ENCODE data around the gene DMBT1.

The DMBT1 gene

DNA sequence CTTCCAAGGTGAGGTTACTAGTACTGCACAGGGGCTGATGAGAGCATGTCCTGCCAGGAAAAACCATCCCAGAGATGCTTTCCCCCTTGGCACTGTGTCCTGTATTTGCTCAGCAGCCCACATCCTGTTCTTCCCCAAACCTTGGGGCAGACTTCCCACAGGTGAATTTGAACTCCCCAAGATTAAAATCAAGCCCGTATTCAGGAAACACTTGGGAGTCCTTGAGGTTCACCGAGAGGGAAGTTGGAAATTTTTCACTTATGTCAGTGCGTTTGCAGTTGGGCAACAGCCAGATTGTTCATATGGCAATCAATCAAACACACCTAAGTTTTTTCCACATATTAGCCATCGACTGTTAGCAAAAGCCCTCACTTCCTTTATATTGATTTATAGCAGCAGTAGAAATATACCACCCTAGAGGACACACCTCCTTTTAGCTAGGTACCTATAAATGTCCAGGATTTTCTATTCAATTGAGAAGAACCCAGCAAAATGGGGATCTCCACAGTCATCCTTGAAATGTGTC lies at the start of gene DMBT1:
Gene DMBT1, plus strand, starts transcription at position 476 of the 526 bp plus-strand sequence. Its CDS starts 17 bp downstream, at position 493.
- DNase-seq (ENCODE audit: low spot score), result no peak

DNA sequence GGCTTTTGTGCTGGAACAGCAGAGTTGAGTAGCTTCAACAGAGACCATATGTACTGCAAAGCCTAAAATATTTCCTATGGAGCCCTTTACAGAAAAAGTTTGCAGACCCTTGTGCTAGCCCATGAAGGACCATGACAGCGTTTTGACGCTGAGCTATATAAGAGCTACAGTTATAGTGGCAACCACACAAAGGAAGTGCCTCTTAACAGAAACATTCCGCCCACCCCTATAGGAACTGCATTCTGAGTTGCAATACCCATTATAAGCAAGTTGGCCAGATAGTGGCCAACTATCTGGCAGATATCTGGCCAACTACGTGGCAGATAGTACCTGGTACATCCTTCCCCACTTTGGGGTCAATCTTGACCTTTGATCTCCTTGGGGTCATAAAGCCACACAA lies 47.5 kb upstream of the DMBT1 start:
- DNase-seq (ENCODE audit: low spot score), result no peak

DNA sequence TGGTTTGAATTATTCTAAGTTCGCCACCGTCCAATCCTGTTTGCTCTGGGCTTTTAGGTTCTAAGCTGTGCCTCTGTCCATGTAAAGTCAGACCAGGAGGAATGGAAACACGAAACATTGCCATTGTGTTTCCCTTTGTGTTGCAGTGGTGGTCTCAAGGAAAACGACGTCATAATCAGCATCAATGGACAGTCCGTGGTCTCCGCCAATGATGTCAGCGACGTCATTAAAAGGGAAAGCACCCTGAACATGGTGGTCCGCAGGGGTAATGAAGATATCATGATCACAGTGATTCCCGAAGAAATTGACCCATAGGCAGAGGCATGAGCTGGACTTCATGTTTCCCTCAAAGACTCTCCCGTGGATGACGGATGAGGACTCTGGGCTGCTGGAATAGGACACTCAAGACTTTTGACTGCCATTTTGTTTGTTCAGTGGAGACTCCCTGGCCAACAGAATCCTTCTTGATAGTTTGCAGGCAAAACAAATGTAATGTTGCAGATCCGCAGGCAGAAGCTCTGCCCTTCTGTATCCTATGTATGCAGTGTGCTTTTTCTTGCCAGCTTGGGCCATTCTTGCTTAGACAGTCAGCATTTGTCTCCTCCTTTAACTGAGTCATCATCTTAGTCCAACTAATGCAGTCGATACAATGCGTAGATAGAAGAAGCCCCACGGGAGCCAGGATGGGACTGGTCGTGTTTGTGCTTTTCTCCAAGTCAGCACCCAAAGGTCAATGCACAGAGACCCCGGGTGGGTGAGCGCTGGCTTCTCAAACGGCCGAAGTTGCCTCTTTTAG lies 46.3 kb upstream of the DMBT1 start:
- no peak for DNase-seq (ENCODE audit: low spot score)

DNA sequence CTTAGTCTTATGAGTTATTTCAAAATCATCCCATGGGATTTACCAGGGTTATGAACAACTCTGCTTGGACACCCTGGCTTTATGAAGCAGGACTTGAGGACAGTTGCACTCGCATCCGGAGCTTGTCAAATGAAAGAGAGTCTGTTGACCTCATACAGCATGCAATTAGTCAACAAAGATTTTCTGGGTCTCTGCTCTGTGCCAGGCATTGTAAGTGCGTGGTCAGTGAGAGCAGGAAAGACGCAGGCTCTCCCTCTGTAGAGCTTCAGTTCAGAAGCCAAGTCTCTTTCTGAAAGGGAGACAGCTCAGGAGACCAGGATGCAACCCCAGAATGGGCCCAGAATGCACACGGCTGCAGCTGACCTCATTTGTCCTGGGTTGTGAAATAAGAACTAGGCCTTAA lies 45.5 kb upstream of the DMBT1 start:
- no peak for DNase-seq (ENCODE audit: low spot score)

DNA sequence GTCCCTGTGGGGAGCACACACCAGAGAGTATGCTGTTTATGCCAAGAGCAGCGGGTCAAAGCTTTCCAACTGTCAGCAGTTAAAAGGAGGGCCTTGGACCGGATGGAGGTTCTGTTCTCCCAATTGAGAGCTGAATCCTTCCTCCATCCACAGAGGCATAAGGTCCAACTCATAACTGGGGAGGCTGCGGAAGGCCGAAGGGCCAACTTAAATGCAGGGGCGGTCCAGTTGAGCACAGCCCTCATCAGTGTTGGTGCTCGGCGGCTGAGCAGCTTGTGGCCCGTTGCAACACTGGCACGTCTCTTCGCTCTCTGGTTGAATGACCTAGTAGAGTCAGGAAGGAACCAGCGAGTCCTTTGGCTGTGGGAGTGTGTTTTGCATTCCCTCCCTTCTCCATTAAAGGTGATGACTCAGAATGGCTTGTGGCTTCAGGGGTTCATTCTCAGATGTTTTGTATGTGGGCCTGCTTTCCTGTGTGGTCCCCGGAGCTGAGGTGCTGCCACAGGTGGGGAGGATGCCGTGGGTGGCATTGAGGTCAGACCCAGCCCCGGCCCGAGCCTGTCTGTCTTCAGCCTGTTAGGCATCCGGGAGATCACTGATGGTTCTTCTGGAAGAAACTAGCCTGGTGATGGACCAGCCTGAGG lies 44.8 kb upstream of the DMBT1 start:
- DNase-seq (ENCODE audit: low spot score), result no peak

DNA sequence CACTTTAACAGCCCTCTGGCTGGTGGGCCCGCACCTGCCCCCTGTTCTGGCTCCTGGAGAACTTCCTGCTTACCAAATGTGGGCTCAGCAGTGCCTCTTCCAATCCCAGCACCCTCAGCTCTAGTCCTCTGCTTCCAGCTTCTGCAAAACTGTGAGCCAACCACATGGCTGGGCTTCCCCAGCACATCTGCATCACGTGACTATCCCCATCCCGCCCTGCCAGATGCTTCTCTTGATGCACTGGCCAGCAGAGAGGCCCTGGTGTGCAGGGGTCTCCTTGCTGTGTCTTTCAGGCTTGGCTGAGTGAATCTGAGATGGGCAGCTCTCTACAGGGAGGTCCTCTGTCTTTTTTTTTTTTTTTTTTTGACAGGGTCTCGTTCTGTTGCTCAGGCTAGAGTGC lies 43.8 kb upstream of the DMBT1 start:
- no peak for DNase-seq (ENCODE audit: low spot score)

DNA sequence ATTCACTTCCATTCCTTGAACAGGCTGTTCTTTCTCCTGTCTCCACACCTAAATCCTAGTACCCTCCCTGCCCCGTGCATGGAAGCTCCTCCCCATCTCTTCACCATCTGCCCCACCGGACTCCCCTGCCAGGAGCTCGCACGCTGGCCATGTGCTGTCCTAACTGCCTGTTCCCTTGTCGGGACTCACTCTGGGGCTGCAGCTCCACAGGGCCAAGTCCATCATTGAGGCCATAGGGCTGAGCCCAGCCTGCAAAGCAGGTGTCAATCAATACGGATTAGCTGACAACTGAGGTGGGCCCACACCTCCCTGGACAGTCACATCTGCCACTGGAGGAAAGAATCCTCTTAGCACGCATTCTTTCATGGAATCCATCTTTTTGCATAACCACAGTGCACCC lies 41.4 kb upstream of the DMBT1 start:
- DNase-seq (ENCODE audit: low spot score), result no peak

DNA sequence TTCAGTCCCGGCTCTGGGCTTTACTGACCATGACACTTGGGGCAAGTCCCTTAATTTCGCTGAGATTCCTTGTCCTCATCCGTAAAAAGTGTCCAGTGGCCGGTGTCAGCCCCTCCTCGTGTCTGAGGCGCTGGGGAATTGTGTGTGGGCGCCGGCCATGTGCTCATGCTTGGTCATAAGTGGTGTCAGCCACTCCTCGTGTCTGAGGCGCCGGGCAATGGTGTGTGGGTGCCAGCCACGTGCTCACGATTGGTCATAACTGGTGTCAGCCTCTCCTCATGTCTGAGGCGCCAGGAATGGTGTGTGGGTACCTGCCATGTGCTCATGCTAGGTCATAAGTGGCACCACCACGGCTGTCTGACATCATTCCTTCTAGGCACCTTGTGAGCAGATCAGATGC lies 40.7 kb upstream of the DMBT1 start:
- DNase-seq (ENCODE audit: low spot score), result no peak

DNA sequence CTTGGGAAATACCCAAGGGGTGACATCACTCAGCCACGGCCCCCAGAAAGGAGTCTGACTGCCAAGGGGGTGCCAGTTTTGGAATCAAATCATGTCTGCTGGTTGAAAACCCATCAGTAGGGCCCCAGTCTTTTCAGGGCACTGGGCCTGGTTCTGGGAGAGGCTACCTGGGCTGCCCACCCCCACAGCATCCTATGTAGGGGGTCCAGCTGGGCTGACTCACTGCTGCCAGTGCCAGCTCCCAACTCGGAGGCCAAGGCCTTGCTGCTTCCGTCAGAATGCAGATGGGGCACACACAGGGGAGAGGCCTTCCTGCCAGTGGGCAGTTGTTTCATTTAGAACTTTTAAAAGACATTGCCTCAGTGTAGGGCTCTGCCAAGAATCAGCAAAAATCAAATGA lies 39.5 kb upstream of the DMBT1 start:
- DNase-seq (ENCODE audit: low spot score), result no peak

DNA sequence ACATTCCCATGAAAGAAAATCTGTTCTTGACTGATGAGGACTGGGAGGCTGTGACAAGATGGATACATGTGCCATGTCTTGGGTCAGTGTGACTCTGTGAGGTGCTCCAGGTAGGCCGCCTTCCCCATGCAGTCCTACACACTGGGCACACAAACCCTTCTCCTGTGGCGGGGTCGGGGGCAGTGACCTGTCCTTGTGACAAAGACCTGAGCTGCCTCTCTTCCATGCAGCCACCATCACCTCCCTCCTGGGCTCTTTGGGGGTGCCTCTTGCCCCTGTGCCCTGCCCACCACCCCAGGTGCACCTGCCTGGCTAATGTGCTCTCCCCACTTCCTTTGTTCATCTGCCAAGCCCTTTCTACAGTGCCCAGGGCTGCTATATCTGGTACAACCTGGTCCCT lies 35.7 kb upstream of the DMBT1 start:
- DNase-seq (ENCODE audit: low spot score), result no peak

DNA sequence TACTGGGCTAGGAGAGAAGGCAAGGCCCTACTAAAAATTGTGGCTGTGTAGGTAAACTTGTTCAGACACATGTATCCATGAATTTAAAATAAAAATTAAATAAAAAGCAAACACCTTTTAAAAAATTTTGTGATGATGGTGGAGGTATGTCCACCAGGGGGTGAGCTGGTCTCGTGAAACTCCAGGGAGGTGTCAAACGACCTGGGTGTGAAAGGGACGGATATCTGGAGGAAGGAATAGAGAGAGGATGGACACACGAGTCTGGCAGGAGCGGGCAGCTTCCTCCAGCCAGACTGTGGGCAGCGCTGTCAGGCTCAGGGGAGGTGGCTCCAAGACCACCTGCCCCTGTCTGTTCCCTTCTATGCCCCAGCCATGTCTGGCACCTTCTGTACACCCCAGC lies 34.8 kb upstream of the DMBT1 start:
- DNase-seq (ENCODE audit: low spot score), result no peak

DNA sequence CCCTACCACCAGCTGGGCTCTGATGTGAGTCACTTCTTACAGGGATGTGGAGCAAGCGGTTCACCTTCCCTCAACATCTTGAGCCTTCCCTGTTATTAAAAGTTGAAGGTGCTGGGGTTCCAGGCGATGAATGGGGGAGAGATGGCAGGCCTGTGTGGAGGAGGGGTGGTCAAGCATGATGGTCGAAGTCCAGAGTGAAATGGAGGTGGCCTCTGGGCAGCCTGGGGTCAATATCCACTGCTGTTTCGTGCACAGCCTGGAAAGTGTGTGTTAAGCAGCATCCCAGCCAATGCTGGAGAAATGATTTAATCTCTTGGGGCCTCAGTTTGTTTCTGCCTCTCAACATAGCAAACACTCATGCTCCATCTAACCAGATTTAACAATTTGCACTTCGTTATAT lies 33.7 kb upstream of the DMBT1 start:
- DNase-seq (ENCODE audit: low spot score), result no peak

DNA sequence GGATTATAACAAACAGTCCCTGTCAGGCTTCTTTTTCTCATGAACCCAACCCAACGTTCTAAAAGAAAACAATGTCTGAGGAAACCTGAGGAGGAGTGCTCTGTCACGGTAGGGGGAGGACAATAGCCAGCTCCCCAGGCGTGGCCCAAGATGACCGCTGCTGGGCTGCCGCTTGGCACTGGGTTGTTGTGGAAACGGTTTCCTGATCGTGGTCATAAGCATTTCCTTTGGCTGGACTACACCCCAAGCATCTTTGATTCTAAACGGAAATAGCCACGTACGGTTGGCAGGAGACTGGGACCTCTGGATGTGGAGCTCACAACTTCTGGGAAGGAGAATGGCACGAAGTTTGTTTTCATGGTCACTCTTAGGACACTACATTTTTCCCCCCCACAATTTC lies 30.4 kb upstream of the DMBT1 start:
- no peak for DNase-seq (ENCODE audit: low spot score)

DNA sequence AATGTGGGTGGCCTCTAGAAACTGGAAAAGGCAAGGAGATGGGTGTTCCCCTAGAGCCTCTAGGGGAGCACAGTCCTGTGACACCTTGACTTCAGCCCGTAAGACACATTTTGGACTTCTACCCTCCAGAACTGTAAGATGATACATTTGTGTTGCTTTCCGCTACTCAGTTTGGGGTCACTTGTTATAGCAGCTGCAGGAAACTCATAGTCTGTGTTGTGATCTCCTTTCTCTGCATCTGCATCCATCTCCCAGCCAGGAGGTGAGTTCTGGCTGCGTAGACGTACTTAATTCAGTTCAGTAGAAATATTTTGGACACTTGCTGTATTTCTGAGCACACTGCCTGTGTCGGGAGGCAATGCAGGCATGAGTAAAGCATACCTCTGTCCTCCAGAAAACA lies 29.3 kb upstream of the DMBT1 start:
- DNase-seq (ENCODE audit: low spot score), result no peak

DNA sequence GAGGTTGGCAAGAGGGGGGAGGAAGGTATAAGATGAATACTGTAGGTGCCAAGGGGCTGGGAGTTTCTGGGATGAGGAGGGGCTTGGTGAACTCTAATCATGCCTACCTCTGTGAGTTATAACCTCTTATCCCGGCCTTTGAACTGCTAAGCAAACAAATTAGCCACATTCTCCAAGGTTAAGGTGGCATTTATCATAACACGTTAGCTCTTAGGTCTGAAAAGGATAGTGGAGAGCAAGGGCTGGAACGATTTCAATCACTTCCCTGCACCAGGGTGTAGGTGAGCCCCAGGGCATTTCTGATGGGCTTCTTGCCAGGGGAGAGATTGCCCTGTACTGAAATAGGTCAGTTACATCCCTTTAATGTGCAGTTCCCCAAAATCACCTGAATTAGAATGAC lies 28.6 kb upstream of the DMBT1 start:
- no peak for DNase-seq (ENCODE audit: low spot score)

DNA sequence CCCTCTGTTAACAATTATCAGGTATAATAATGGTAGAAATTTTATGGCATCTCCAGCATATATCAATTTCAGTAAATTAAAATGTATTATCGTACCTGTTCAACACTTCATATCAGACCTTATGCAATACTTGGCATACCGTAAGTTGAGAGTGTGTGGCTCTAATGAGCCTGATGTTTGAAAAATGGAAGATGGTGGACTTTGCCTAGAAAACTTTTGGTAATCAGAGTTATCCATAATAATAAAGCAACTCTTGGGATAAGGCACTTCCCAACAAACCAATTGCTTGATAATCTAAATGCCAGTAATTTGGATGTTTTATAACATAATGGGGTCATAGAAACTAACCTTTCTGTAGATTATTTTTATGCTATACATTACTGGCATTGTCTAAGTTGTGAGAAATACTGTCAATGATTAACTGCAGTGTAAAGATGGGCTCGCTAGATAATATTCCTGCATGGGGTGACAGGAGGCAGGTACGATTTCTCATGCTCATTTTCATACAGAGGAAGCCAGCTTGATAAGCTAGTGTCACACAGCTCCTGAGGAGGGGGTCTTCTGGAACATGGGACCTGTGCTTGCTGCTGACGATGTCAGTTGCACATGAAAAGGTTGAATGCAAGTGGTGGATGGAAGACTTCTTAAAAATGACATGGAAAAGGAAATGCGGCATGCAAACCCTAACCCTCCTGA lies 27.8 kb upstream of the DMBT1 start:
- no peak for DNase-seq (ENCODE audit: low spot score)

DNA sequence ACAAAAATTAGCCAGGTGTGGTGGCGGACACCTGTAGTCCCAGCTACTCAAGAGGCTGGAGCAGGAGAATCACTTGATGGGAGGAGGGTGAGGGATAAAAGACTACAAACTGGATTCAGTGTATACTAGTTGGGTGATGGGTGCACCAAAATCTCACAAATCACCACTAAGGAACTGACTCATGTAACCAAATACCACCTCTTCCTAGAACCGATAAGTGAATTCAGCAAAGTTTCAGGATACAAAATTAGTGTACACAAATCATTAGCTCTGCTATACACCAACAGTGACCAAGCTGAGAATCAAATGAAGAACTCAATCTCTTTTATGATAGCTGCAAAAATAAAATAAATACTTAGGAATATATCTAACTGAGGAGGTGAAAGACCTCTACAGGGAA lies 23.0 kb upstream of the DMBT1 start:
- no peak for DNase-seq (ENCODE audit: low spot score)

DNA sequence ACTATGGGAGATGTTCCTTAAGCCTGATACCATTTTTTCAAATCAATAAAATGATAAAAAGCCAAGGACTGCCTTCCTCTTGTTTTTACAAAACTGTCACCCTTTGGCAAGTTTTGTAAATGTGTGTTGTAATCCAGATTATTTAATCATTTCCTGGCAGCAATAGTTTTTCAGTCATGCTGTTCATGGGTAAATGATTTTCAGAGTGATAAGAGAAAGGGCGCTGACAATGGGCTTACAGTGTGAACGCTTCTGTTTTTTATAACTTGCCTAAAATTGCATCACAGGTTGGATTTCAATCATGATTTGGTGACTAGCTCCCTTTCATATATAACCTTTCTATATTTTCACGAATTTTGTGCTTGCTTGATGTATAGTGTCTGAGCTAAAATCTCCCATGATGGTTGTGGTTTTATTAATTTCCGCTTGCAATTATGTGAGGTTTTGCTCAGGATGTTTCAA lies 19.0 kb upstream of the DMBT1 start:
- no peak for DNase-seq (ENCODE audit: low spot score)

DNA sequence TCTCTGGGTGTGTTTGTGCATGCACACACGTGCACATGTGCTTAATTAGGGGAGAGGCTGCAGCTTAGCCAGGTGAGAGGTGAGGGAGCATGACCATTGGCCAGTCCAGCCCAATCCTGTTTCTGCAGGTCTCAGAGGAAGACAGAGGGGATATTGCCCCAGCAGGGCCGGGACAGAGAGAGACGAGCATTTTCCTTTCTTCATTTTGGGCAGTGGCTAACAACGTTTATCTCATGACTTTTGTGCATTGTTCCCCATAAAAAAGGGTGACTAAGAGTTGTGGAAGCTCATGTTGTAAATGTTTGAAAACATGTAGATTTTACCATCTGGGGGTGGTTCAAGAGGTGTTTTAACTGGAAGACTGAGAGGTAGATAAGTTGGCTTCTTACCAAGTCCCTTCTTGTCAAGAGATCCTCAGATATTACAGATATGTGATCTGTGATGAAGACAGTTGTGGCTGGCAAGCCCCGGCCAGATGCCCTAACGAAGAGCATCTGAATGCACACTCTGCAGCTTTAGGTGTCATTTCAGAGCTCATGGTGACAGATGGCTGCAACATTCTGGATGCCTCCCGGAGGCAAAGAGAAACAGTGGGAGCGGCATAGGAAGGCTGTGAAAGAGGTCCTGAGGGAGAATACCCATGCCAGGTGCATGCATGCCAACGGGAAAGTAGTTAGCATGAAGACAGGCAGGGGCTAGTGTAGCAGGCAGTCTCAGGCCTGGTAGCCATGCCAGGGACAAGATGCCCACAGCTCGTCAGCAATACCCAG lies 16.7 kb upstream of the DMBT1 start:
- DNase-seq (ENCODE audit: low spot score), result no peak

DNA sequence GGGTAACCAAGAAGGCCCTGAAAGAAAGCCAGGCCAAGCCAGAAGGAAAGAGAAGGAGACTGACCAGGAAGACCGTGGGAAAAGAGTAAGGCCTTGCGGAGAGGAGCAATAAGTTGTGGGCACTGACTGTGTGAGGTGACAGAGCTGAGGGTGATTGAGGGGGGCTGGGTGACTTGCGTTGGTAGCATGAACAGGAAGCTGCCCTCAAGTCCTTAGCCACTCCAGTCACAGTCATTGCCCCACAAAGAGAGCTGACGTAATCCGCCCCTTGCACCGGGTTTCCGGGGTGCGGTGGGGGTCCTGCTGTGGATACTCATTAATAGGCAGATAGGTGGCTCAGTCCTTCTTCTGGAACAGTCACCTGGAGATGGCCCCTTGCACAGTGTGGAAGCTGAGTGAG lies 16.1 kb upstream of the DMBT1 start:
- DNase-seq (ENCODE audit: low spot score), result no peak

DNA sequence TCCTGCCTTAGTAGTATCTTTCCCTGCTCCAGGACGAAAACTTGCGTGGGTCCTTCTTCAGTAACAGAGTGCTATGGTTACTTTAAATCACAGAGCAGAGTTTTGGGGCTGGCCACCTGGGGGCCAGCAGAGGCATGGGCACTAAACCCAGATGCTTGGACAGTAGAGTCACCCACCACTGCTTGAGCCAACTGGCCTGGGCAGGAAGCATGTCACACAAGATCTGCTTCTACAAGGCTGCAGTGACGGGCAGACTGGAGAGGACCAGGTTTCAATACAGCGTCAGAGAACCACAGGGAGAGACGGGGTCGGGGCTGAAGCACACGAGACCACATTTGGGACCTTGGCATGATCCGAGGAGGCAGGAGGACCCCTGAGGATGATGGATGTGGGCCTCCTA lies 14.3 kb upstream of the DMBT1 start:
- DNase-seq (ENCODE audit: low spot score), result no peak

DNA sequence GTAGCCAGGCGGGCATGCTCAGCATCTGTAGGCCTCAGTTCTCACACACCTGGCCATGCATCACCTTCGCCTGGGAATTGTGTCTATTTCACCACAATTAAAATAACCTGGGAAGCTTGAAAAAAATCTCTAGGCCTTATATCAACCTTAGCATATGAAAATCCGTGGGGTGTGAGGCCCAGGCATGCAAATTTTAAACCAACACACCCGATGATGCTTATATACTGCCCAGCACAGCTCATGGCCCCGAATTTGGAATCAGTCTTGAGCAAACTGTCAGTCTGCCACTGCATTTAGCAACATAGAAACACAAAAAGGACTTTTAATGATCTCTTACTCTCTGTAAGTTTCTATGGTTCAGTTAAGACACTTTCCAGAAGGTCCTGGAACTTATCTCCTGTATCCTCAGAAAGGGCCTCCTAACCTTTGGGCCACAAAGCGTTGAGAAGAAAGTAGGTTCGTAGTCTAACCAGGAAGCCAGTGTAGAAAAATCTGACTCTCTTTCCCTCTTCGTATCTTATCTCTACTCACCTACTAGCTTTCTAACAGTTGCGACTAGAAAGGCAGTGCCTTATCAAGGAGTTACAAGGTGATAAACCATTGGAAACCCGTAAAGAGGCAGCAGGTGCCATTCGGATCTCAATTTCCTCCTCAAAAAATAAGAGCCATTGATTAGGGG lies 12.0 kb upstream of the DMBT1 start:
- DNase-seq (ENCODE audit: low spot score), result no peak
